ENCODE results near the gene MARCHF9. TPM values are rescaled to one million over a fixed set of nuclear protein-coding genes. Genes with fewer than 3 reads are reported as not detected.

Gene MARCHF9
- total RNA-seq, 1 donor, result 0.72 TPM

DNA sequence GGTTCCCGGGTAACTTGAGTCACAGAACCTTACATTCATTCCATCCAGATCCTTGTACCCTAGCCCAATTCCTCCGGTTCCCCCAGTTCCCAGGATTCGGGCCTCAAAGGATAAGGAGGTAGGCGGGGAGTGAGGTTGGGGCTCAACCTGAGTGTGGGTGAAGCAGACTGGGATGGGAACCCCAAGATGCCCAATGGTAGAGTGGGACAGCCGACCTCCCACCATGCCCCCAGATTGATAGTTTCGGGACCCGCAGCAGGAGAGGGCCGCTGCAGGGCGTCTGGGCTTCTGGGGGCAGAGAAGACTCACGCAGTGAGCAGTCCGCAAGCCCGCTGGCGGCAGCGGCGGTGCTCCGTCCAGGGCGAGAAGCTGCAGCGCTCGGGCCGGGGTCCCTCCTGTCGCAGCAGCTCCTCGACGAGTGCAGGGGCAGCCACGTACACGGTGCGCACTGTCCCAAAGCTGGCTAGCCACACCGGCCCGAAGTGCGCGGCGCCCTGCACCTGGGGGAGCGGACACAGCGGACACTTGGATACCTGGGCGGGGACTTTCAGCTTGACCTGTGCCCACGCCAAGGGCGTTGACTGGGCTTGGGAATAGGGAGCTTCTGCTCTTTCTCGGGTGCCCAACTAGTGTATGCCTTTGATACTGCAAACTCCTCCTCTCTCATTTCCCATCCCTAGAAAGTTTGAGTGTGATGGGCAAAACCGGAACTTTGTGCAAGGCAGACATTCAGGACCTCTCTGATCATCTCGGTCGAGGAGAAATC is 11.0 kb downstream of the MARCHF9 start:
- Histone ChIP-seq H3K4me1 (ENCODE audit: insufficient read depth, low read length) (peaks cover 22% of the 10 kb centered on the region), H3K4me3 (ENCODE audit: insufficient read depth, low read length) (peak overlapping the region; percentile 56), H3K27me3 (ENCODE audit: insufficient read depth, low read length) (peaks cover 46% of the 10 kb centered on the region), H3K79me2 (ENCODE audit: insufficient read depth, low read length) (peaks cover 5% of the 10 kb centered on the region), H3K9me3 (ENCODE audit: low read depth, low read length) (no peaks in the 10 kb centered on the region), H3K4me2 (ENCODE audit: insufficient read depth, low read length) (peak overlapping the region; percentile 68), H3K36me3 (ENCODE audit: insufficient read depth, low read length) (peaks cover 25% of the 10 kb centered on the region), H4K20me1 (ENCODE audit: insufficient read depth, low read length) (peaks cover 2% of the 10 kb centered on the region), H3K27ac (ENCODE audit: low read depth, low read length) (no peak overlapping the region), H2AFZ (ENCODE audit: low read length) (no peak overlapping the region)
- peak; percentile 73 for DNase-seq (ENCODE audit: insufficient read length, low spot score, missing footprints)
- TF ChIP-seq, protein P1, sequence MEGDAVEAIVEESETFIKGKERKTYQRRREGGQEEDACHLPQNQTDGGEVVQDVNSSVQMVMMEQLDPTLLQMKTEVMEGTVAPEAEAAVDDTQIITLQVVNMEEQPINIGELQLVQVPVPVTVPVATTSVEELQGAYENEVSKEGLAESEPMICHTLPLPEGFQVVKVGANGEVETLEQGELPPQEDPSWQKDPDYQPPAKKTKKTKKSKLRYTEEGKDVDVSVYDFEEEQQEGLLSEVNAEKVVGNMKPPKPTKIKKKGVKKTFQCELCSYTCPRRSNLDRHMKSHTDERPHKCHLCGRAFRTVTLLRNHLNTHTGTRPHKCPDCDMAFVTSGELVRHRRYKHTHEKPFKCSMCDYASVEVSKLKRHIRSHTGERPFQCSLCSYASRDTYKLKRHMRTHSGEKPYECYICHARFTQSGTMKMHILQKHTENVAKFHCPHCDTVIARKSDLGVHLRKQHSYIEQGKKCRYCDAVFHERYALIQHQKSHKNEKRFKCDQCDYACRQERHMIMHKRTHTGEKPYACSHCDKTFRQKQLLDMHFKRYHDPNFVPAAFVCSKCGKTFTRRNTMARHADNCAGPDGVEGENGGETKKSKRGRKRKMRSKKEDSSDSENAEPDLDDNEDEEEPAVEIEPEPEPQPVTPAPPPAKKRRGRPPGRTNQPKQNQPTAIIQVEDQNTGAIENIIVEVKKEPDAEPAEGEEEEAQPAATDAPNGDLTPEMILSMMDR (IDR thresholded peaks at IDR 0.05; ENCODE audit: extremely low read depth, low read depth, low read length), result no peak

DNA sequence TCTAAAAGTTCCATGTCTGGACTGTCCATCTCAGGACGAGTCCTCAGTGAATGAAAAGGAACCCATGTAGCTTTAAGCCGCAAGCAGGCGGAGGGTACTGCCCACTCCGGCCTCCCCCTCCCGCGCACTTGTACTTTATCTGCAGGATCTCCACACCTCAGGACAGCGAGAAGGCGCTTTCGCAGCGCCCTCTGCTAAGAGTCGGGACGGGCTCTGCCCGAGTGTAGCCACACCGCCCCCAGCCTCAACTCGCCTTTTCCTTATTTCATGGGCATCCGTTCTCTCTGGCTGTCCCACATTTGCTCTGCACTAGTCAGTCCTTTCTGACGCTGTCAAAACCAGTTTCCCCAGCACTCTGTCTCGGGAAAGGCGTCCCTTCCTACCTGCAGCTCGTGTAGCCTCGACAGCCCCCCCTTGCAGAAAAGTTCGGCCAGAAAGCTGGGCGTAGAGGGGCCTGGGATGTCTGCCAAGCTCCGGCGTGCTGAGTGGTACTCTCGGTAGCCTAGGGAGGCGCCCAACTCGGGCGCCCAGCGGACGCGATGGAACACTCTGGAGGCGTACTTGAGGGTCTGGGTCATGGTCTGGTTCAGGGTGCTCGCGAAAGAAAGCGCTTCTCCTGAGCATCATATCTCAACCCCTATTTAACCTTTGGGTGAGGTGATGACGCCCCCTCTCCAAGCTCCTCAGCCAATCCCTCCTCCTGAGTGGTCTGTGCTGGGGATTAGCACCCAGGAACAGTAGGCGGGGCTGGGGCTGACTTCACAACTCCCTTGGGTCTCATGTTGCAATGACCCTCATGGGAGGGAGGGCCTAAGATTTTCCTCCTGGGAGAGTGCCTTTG is 11.8 kb downstream of the MARCHF9 start, which contains the start of gene CYP27B1:
CYP27B1 (minus strand) TSS at position 615 of the 841 bp plus-strand sequence; CDS start at position 578, 37 bp downstream.
- Histone ChIP-seq H3K4me3 (ENCODE audit: insufficient read depth, low read length) (peak within 1 kb of the TSS; percentile 51), H3K4me2 (ENCODE audit: insufficient read depth, low read length) (peak within 1 kb of the TSS; percentile 68), H3K36me3 (ENCODE audit: insufficient read depth, low read length) (peaks cover 26% of the 10 kb centered on the region), H4K20me1 (ENCODE audit: insufficient read depth, low read length) (peaks cover 2% of the 10 kb centered on the region), H3K79me2 (ENCODE audit: insufficient read depth, low read length) (peaks cover 6% of the 10 kb centered on the region), H2AFZ (ENCODE audit: low read length) (no peak within 1 kb of the TSS), H3K4me1 (ENCODE audit: insufficient read depth, low read length) (peaks cover 27% of the 10 kb centered on the region), H3K9me3 (ENCODE audit: low read depth, low read length) (no peaks in the 10 kb centered on the region), H3K27ac (ENCODE audit: low read depth, low read length) (no peak within 1 kb of the TSS), H3K27me3 (ENCODE audit: insufficient read depth, low read length) (peaks cover 46% of the 10 kb centered on the region)
- peak; percentile 77 for DNase-seq (ENCODE audit: insufficient read length, low spot score, missing footprints)
- TF ChIP-seq, protein P1 (IDR thresholded peaks at IDR 0.05; ENCODE audit: extremely low read depth, low read depth, low read length), result no peak

DNA sequence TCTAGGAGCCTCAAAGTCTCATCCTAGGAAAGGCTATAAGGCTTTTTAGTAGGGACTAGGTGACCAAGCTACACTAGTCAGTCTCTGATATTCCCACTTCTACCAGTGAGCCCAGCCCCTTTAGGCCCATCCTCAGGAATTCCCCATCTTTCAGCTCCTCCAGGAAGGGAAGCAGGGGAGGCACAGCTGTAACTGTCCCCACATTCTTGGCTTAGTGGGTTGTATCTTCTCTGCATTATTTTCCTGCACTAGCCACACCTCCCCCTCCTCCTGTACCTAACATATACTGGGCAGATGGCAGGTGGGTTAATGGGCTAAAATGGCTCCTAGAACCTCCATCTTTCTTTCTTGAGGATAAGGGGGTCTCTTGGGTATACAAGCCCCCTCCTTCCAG is 12.4 kb downstream of the MARCHF9 start:
- peaks cover 30% of the 10 kb centered on the region for H3K4me1 ChIP-seq (ENCODE audit: insufficient read depth, low read length)
- H3K79me2 ChIP-seq (ENCODE audit: insufficient read depth, low read length), result peaks cover 6% of the 10 kb centered on the region
- peaks cover 46% of the 10 kb centered on the region for H3K27me3 ChIP-seq (ENCODE audit: insufficient read depth, low read length)
- no peak for DNase-seq (ENCODE audit: insufficient read length, low spot score, missing footprints)
- no peak overlapping the region for H3K27ac ChIP-seq (ENCODE audit: low read depth, low read length)
- H4K20me1 ChIP-seq (ENCODE audit: insufficient read depth, low read length), result peaks cover 2% of the 10 kb centered on the region
- no peak overlapping the region for H3K4me3 ChIP-seq (ENCODE audit: insufficient read depth, low read length)
- peaks cover 26% of the 10 kb centered on the region for H3K36me3 ChIP-seq (ENCODE audit: insufficient read depth, low read length)
- peak overlapping the region; percentile 68 for H3K4me2 ChIP-seq (ENCODE audit: insufficient read depth, low read length)
- H2AFZ ChIP-seq (ENCODE audit: low read length), result no peak overlapping the region
- H3K9me3 ChIP-seq (ENCODE audit: low read depth, low read length), result no peaks in the 10 kb centered on the region
- TF ChIP-seq, protein P1 (IDR thresholded peaks at IDR 0.05; ENCODE audit: extremely low read depth, low read depth, low read length), result no peak

DNA sequence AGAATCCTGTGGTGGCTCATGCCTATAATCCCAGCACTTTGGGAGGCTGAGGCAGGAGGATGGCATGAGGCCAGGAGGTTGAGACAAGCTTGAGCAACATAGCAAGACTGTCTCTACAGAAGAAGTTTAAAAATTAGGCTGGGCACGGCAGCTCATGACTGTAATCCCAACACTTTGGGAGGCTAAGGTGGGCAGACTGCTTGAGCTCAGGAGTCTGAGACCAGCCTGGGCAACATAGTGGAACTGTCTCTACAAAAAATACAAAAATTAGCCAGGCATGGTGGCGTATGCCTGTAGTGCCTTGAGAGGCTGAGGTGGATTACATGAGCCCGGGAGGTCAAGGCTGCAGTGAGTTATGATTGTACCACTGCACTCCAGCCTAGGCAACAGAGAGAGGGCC is 13.0 kb downstream of the MARCHF9 start:
- DNase-seq (ENCODE audit: insufficient read length, low spot score, missing footprints), result no peak
- H3K27ac ChIP-seq (ENCODE audit: low read depth, low read length), result no peak overlapping the region
- no peak overlapping the region for H2AFZ ChIP-seq (ENCODE audit: low read length)
- peaks cover 2% of the 10 kb centered on the region for H4K20me1 ChIP-seq (ENCODE audit: insufficient read depth, low read length)
- peaks cover 11% of the 10 kb centered on the region for H3K79me2 ChIP-seq (ENCODE audit: insufficient read depth, low read length)
- H3K36me3 ChIP-seq (ENCODE audit: insufficient read depth, low read length), result peaks cover 26% of the 10 kb centered on the region
- peaks cover 46% of the 10 kb centered on the region for H3K27me3 ChIP-seq (ENCODE audit: insufficient read depth, low read length)
- no peaks in the 10 kb centered on the region for H3K9me3 ChIP-seq (ENCODE audit: low read depth, low read length)
- H3K4me2 ChIP-seq (ENCODE audit: insufficient read depth, low read length), result no peak overlapping the region
- TF ChIP-seq, protein P1 (IDR thresholded peaks at IDR 0.05; ENCODE audit: extremely low read depth, low read depth, low read length), result no peak
- no peak overlapping the region for H3K4me3 ChIP-seq (ENCODE audit: insufficient read depth, low read length)
- peaks cover 30% of the 10 kb centered on the region for H3K4me1 ChIP-seq (ENCODE audit: insufficient read depth, low read length)
